Measurements from ENCODE around the gene GRHL1. TPM values are rescaled to one million over a fixed set of nuclear protein-coding genes. Genes with fewer than 3 reads are reported as not detected.

The GRHL1 gene
- total and polyA plus RNA-seq, 2 experiments from 2014 or later: 2.9 to 4.2 TPM

DNA sequence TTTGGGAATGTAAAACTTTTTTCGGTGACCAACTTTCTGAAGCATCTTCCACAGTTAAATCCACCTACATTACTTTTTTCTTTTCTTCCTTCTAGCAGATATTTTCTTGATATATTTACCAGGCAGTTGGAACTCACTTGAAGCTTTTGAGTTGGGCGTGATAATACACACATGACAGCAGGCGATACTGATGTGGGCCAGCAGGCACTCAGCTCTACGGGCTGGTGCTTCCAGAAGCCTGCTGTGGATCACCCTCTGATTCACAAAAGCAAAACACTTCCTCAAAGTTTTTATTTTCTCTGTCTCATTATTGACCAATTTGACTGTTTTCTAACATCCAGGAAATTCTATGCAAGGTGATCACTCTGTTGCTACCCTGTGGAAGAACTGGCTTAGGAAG is 22.9 kb downstream of the GRHL1 start (continued):
- no peak for TF ChIP-seq ZNF331 (CRISPR knock-in tag; IDR thresholded peaks at IDR 0.05; ENCODE audit: low read depth)

DNA sequence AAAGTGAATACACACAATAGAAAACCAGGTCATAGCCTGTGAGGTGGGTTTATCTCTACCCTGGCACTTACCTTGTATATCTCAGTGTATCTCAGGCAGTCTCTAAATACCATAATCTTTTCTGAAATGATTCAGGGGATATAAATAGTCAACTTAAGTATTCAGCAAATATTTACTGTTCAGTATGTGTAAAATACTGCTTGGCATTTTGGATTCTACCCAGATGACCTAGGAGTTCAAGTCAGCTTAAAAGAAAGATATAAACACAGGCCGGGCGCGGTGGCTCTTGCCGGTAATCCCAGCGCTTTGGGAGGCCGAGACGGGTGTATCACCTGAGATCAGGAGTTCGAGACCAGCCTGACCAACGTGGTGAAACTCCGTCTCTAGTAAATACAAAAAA is 23.8 kb downstream of the GRHL1 start:
- no peak overlapping the region for H3K4me2 ChIP-seq
- peaks cover 6% of the 10 kb centered on the region for H3K27me3 Mint-ChIP-seq (ENCODE audit: insufficient read depth, low read depth, poor library complexity)
- peaks cover 5% of the 10 kb centered on the region; the same call in 2 of the 3 replicates for H3K4me1 Mint-ChIP-seq
- H3K27me3 ChIP-seq (ENCODE audit: insufficient read depth): no peaks in the 10 kb centered on the region
- no peaks in the 10 kb centered on the region for H3K4me1 ChIP-seq (ENCODE audit: insufficient read depth)
- no peak for ATAC-seq
- DNase-seq (ENCODE audit: low spot score): no peak
- H4K20me1 ChIP-seq (replicated peaks; ENCODE audit: insufficient read depth): no peaks in the 10 kb centered on the region
- H3K4me3 Mint-ChIP-seq: no peak overlapping the region
- H3F3A ChIP-seq (replicated peaks; ENCODE audit: low read depth): no peaks in the 10 kb centered on the region
- H3K4me3 ChIP-seq: no peak overlapping the region
- 0 out of 2 replicates have a peak, but pooled peaks cover 3% of the 10 kb centered on the region for H3K9me2 ChIP-seq (ENCODE audit: insufficient read depth)
- H3K36me3 Mint-ChIP-seq (ENCODE audit: low read depth): no peaks in the 10 kb centered on the region
- H3K27ac Mint-ChIP-seq: no peak overlapping the region
- H3K36me3 ChIP-seq (ENCODE audit: insufficient read depth): no peaks in the 10 kb centered on the region
- TF ChIP-seq JUNB (IDR thresholded peaks at IDR 0.05; ENCODE audit: unreplicated experiment) (no peak), ZNF331 (CRISPR knock-in tag; IDR thresholded peaks at IDR 0.05; ENCODE audit: low read depth) (no peak), CREB1 (CRISPR knock-in tag; IDR thresholded peaks at IDR 0.05; ENCODE audit: low read depth) (no peak), ZNF114 (CRISPR knock-in tag; IDR thresholded peaks at IDR 0.05) (no peak), ETS1 (IDR thresholded peaks at IDR 0.05) (no peak), ZNF462 (CRISPR knock-in tag; IDR thresholded peaks at IDR 0.05) (no peak), EZH2phosphoT487 (IDR thresholded peaks at IDR 0.05; ENCODE audit: unreplicated experiment) (no peak), STAT1 (IDR thresholded peaks at IDR 0.05; ENCODE audit: unreplicated experiment) (no peak), EZH2 (IDR thresholded peaks at IDR 0.05; ENCODE audit: low read depth, unreplicated experiment) (no peak), POLR2AphosphoS5 (IDR thresholded peaks at IDR 0.05; ENCODE audit: low read depth) (no peak)
- TF ChIP-seq, protein P1, sequence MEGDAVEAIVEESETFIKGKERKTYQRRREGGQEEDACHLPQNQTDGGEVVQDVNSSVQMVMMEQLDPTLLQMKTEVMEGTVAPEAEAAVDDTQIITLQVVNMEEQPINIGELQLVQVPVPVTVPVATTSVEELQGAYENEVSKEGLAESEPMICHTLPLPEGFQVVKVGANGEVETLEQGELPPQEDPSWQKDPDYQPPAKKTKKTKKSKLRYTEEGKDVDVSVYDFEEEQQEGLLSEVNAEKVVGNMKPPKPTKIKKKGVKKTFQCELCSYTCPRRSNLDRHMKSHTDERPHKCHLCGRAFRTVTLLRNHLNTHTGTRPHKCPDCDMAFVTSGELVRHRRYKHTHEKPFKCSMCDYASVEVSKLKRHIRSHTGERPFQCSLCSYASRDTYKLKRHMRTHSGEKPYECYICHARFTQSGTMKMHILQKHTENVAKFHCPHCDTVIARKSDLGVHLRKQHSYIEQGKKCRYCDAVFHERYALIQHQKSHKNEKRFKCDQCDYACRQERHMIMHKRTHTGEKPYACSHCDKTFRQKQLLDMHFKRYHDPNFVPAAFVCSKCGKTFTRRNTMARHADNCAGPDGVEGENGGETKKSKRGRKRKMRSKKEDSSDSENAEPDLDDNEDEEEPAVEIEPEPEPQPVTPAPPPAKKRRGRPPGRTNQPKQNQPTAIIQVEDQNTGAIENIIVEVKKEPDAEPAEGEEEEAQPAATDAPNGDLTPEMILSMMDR (conservative IDR thresholded peaks at IDR 0.05; ENCODE audit: low read depth in 2 of 2): no peak
- H3K27ac ChIP-seq (ENCODE audit: low read depth): no peak overlapping the region
- H3K9me3 Mint-ChIP-seq: no peaks in the 10 kb centered on the region
- no peak overlapping the region for H2AFZ ChIP-seq
- no peaks in the 10 kb centered on the region for H3K79me2 ChIP-seq (replicated peaks; ENCODE audit: insufficient read depth)
